Mucosa of descending colon (tissue), 3 donors: ENCODE measurements around the gene SPRR2E. TPM values are rescaled to one million over a fixed set of nuclear protein-coding genes. Genes with fewer than 3 reads are reported as not detected.
"Not testable (repeated sequence)": the region's sequence is repeated elsewhere in the genome, so short reads cannot be mapped to it uniquely, and the experiment has no call there.

Experiments
- ATAC-seq: fragments of 200-7000 bp; cut with Tn5 transposase; one replicate; pipeline ENCODE4 v1.9.1; 2020; ENCODE audit warnings: mild to moderate bottlenecking, moderate library complexity
- DNase-seq, 3 donors: peaks; one replicate each; pipeline ENCODE4 v3.0.0-alpha.2; 2020
- H3K36me3 ChIP-seq: fragments of 200-600 bp; one replicate; pipeline ENCODE4 v1.8.0; 2021; ENCODE audit warnings: low read depth, mild to moderate bottlenecking
- H3K4me1 ChIP-seq: fragments of 200-600 bp; one replicate; pipeline ENCODE4 v1.8.0; 2021; ENCODE audit warnings: low read depth, mild to moderate bottlenecking
- H3K4me3 ChIP-seq: fragments of 200-600 bp; one replicate; pipeline ENCODE4 v1.8.0; 2021; ENCODE audit warnings: mild to moderate bottlenecking
- H3K9me3 ChIP-seq: fragments of 200-600 bp; one replicate; pipeline ENCODE4 v1.8.0; 2021; ENCODE audit warnings: mild to moderate bottlenecking
- intact Hi-C, 2 donors: fragments of 100-400 bp; cut with DNase I in 1 of 2; cut with micrococcal nuclease in 1 of 2; formaldehyde crosslinking; loops; one replicate each; pipeline versions ENCODE4 v1.11.0 to v1.11.1; 2022; cut with DNase I, micrococcal nuclease
- total RNA-seq, 3 donors: library from RNA; stranded (reverse); fragmentation: NEBNext Ultra II Directional in 2 of 3; extraction: Animal tissue kit (Norgen Biotek cat#: 25700) in 2 of 3; gene quantifications; one replicate each; pipeline versions ENCODE4 v1.2.1 to v1.2.4, GENCODE V29; 2021 to 2023
- TF ChIP-seq, protein P1 (sequence below): fragments of 200-600 bp; IDR thresholded peaks from one replicate; pipeline ENCODE4 v1.8.0; 2022; ENCODE audit warnings: antibody characterized with exemption, mild to moderate bottlenecking
- donor health status: DM: no; HTN: no; CAD: no; lungs with moderate emphysema.
- donor health status: DM: no; HTN: no; CAD: no.
- donor health status: DM: no; HTN: yes; CAD: no.

SPRR2E gene
- total RNA-seq, 3 donors from 2014 or later, result not detected

DNA sequence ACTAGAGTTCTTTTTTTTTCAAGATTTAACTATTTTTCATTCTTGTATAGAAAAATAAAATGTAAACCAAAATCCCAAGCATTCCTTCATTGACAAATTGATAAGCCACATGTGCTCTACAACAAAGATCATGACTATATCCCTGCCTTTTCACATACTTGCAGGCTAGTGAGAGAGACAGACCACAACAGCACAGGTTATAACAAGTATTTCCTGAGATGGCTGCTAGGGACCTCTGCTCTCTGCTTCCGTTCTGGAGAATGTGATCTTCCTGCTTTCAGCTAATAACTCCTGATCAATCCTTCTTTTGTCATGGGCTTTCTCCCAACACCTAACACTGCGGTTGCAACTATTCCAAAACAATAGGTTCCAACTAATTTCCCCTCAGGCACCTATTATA lies 33.0 kb upstream of the SPRR2E start:
- Histone ChIP-seq H3K9me3 (no peaks in the 10 kb centered on the region), H3K4me3 (no peak overlapping the region), H3K4me1 (no peaks in the 10 kb centered on the region), H3K36me3 (no peaks in the 10 kb centered on the region)
- ATAC-seq (no peak), DNase-seq (no peak)
- TF ChIP-seq, protein P1, sequence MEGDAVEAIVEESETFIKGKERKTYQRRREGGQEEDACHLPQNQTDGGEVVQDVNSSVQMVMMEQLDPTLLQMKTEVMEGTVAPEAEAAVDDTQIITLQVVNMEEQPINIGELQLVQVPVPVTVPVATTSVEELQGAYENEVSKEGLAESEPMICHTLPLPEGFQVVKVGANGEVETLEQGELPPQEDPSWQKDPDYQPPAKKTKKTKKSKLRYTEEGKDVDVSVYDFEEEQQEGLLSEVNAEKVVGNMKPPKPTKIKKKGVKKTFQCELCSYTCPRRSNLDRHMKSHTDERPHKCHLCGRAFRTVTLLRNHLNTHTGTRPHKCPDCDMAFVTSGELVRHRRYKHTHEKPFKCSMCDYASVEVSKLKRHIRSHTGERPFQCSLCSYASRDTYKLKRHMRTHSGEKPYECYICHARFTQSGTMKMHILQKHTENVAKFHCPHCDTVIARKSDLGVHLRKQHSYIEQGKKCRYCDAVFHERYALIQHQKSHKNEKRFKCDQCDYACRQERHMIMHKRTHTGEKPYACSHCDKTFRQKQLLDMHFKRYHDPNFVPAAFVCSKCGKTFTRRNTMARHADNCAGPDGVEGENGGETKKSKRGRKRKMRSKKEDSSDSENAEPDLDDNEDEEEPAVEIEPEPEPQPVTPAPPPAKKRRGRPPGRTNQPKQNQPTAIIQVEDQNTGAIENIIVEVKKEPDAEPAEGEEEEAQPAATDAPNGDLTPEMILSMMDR, result no peak
- intact Hi-C loops, result no loop called here

DNA sequence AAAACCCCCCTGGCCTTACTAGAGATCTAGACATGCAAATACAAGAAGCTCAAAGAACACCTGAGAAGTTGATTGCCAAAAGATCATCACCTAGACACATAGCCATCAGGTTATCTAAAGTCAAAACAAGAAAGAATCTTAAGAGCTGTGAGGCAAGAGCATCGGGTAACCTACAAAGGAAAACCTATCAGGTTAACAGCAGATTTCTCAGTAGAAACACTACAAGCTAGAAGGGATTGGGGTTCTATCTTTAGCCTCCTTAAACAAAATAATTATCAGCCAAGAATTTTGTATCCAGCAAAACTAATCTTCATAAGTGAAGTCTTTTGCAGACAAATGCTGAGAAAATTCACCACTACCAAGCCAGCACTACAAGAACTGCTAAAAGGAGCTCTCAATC lies 31.2 kb upstream of the SPRR2E start:
- no peak for DNase-seq
- Histone ChIP-seq H3K36me3 (no peaks in the 10 kb centered on the region), H3K4me3 (no peak overlapping the region), H3K4me1 (no peaks in the 10 kb centered on the region), H3K9me3 (no peaks in the 10 kb centered on the region)
- ATAC-seq, result no peak
- intact Hi-C loops, result no loop called here
- TF ChIP-seq, protein P1, result no peak

DNA sequence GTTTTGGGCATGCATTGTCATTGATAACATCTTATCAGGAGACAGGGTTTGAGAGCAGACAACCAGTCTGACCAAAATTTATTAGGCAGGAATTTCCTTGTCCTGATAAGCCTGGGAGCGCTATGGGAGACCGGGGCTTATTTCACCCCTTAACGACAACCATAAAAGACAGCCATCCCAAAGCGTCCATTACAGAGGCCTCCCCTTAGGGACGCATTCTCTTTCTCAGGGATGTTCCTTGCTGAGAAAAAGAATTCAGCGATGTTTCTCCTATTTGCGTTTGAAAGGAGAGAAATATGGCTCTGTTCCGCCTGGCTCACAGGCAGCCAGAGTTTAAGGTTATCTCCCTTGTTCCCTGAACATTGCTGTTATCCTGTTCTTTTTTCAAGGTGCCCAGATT lies 29.5 kb upstream of the SPRR2E start:
- H3K4me1 ChIP-seq, intact Hi-C loops, H3K36me3 ChIP-seq, ATAC-seq, H3K9me3 ChIP-seq, H3K4me3 ChIP-seq, DNase-seq: not testable (repeated sequence)

DNA sequence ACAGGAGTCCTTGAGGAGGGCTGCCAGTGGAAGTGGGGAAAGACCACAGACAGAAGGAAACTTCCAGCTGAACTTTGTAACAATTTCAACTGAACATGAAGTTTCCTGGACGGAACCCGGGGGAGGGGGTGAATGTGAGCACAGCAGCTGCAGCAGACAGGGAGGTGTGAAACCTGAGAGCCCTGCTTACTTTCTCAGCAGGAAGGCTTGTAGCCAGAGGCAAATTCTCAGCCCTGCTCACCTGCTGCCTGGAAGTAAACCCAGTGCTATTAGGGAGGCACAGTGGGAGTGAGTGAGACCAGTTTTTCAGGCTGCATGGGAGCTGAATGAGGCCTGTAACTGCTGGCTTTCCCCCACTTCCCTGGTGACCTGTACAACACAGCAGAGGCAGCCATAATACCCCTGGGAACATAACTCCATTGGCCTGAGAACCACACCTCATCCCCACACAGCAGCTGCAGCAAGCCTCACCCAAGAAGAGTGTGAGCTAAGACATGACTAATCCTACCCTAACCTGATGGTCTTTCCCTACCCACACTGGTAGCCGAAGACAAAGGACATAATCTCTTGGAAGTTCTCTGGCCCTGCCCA lies 28.6 kb upstream of the SPRR2E start:
- DNase-seq (no peak), ATAC-seq (no peak)
- intact Hi-C loops, result no loop called here
- Histone ChIP-seq H3K9me3 (no peaks in the 10 kb centered on the region), H3K36me3 (no peaks in the 10 kb centered on the region), H3K4me3 (no peak overlapping the region), H3K4me1 (no peaks in the 10 kb centered on the region)
- TF ChIP-seq, protein P1, result no peak

DNA sequence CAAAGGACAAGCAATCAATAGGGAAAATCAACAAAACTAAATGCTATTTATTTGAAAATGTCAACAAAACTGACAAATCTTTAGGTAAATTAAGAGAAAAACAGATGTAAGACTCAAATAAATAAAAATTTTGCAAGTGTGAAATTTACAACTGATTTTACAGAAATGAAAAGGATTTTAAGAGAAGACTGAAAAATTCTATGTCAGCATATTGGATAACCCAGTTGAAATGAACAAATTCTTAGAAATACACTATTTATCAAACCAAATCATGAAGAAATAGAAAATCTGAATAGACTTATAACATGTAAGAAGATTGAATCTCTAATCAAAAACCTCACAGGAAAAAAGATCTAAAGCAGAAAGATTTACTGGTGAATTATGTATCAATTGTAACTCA lies 26.6 kb upstream of the SPRR2E start:
- no peak overlapping the region for H3K4me3 ChIP-seq
- TF ChIP-seq, protein P1, result no peak
- no peaks in the 10 kb centered on the region for H3K9me3 ChIP-seq
- H3K36me3 ChIP-seq, result no peaks in the 10 kb centered on the region
- DNase-seq, result no peak
- intact Hi-C loops, result no loop called here
- no peak for ATAC-seq
- H3K4me1 ChIP-seq, result no peaks in the 10 kb centered on the region

DNA sequence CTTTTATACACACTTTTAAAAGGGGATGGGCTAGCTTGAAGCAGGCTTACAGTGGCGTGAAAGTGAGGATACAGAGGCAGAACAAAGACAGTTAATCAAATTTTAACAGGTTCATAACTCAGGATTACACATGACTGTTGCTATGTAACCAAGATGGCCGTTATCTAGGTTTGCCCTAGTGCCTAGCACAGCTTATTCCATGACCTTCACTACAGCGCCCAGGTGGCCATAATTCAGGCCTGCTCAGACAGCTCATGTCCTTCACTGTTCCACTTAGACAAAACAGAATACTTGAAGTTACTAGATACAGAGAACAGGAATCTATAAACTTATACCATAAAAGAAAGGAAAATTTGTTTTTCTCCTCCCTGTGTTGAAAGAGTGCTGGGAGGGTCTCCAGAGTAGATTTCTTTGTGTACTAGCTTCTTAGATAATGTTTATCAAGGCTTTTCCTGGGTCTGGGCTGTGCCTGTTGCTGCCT lies 25.2 kb upstream of the SPRR2E start:
- Histone ChIP-seq H3K4me1 (no peaks in the 10 kb centered on the region), H3K36me3 (no peaks in the 10 kb centered on the region), H3K4me3 (no peak overlapping the region), H3K9me3 (no peaks in the 10 kb centered on the region)
- intact Hi-C loops, result no loop called here
- no peak for ATAC-seq
- no peak for DNase-seq
- TF ChIP-seq, protein P1, result no peak

DNA sequence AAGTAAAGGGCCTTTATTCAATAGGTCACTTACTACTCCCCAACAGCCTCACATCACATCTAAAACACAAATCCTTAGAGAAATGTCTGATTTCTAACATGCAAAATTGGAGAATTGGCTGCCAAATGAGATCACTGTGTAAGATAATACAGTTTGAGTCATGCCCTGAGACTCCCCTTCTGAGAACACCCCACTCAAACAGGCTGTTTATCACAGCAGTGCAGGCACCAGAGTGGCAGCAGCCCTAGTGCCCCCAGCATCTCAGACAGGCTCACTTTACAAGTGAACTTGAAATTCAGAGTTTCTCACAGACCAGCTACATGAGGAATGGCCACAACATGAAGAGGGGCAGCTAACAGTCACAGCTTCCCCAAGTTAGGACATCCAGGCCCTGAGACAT lies 20.9 kb upstream of the SPRR2E start:
- H3K36me3 ChIP-seq, intact Hi-C loops, H3K4me1 ChIP-seq, ATAC-seq, DNase-seq, H3K4me3 ChIP-seq, H3K9me3 ChIP-seq: not testable (repeated sequence)
